ENCODE measurements around the gene PDE9A.

The PDE9A gene

GRCh38 chr21:42644223-42645208, 8.9 kb upstream of the PDE9A start:
- DNase-seq = no peak

GRCh38 chr21:42645211-42646075, 8.0 kb upstream of the PDE9A start:
- DNase-seq = no peak

- DNase-seq = no peak
Observed at GRCh38 chr21:42646076-42646825, 7.2 kb upstream of the PDE9A start.

GRCh38 chr21:42646836-42647235, 6.6 kb upstream of the PDE9A start:
- DNase-seq = no peak

GRCh38 chr21:42648606-42649005, 4.8 kb upstream of the PDE9A start:
- DNase-seq = no peak

- DNase-seq = no peak
Observed at GRCh38 chr21:42649122-42650032, 4.0 kb upstream of the PDE9A start.

GRCh38 chr21:42650033-42650370, 3.4 kb upstream of the PDE9A start:
- no peak for DNase-seq

GRCh38 chr21:42650441-42651421, 2.7 kb upstream of the PDE9A start:
- DNase-seq = no peak

GRCh38 chr21:42651515-42652401, 1.7 kb upstream of the PDE9A start:
- peak; percentile 39 for DNase-seq

GRCh38 chr21:42652527-42653230, 742 bp upstream of the PDE9A start:
- no peak for DNase-seq

- DNase-seq = peak; percentile 45
Observed at GRCh38 chr21:42654179-42654912, 925 bp downstream of the PDE9A start.

GRCh38 chr21:42654913-42655795, 1.7 kb downstream of the PDE9A start:
- DNase-seq = no peak

GRCh38 chr21:42655796-42656770, 2.7 kb downstream of the PDE9A start:
- DNase-seq = peak; percentile 56

GRCh38 chr21:42656872-42657271, 3.5 kb downstream of the PDE9A start:
- no peak for DNase-seq

GRCh38 chr21:42657676-42658319, 4.4 kb downstream of the PDE9A start:
- DNase-seq = no peak
